HL-60 (cell line): ENCODE results near the gene JAML.

Source experiments
- DNase-seq, 2 experiments: peaks; one replicate each; pipeline ENCODE4 v3.0.0-alpha.2; 2010 to 2020; ENCODE audit warnings: low read depth in 1 of 2, low spot score in 1 of 2
- H3K27ac ChIP-seq: fragments of 250-450 bp; sonication (Bioruptor Pico); replicated peaks from 2 replicates; pipeline ENCODE4 v1.5.1; 2020; ENCODE audit warnings: mild to moderate bottlenecking, moderate library complexity
- H3K27me3 ChIP-seq: fragments of 250-450 bp; sonication (Bioruptor Pico); 2 replicates; pipeline ENCODE4 v1.5.1; 2021; ENCODE audit warnings: mild to moderate bottlenecking, moderate library complexity; ENCODE audit not compliant: insufficient read depth, poor library complexity, severe bottlenecking
- H3K4me3 ChIP-seq: replicated peaks from 2 replicates; pipeline ENCODE4 v1.5.1; 2011; ENCODE audit warnings: mild to moderate bottlenecking, control low read depth, low read length; ENCODE audit not compliant: insufficient read depth
- GABPA ChIP-seq: IDR thresholded peaks from 2 replicates; pipeline ENCODE4 v1.6.1; 2012; ENCODE audit warnings: low read depth
- POLR2AphosphoS5 ChIP-seq: IDR thresholded peaks from 2 replicates; pipeline ENCODE4 v1.6.1; 2012; ENCODE audit warnings: low read depth
- SPI1 ChIP-seq: IDR thresholded peaks from 2 replicates; pipeline ENCODE4 v1.6.1; 2012; ENCODE audit warnings: low read depth, mild to moderate bottlenecking, borderline replicate concordance
- TF ChIP-seq, protein P1 (sequence below): IDR thresholded peaks from one replicate; pipeline ENCODE4 v1.5.1; 2011; ENCODE audit warnings: low read length, control low read depth, inconsistent platforms; ENCODE audit not compliant: insufficient read depth
- TF ChIP-seq, protein P2 (sequence below): IDR thresholded peaks from 2 replicates; pipeline ENCODE4 v1.6.1; 2012; ENCODE audit warnings: low read depth; ENCODE audit not compliant: insufficient replicate concordance

Gene JAML

DNA sequence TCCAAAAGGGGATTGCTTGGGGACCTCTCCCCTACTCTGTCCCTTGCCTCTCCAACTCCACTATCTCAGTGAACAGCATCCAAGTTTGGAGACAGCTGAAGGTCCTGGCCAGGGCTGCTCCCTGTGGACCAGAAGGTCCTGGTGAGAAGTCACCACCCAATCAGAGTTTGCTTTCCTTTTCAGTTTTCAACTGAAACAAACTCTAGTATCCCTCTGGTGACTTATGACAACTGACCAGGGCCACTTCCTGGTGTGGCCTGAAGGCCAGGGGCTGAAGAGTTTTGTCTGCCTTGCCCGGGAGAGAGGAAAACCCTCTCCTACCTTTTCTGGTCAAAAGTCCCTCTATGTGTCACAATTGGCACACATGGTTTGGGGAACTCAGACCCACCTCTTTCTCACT lies 5.1 kb downstream of the JAML start:
- H3K4me3 ChIP-seq = no peak overlapping the region
- H3K27ac ChIP-seq = no peak overlapping the region
- TF ChIP-seq POLR2AphosphoS5 = no peak
- no peak for TF ChIP-seq SPI1
- TF ChIP-seq, protein P1, sequence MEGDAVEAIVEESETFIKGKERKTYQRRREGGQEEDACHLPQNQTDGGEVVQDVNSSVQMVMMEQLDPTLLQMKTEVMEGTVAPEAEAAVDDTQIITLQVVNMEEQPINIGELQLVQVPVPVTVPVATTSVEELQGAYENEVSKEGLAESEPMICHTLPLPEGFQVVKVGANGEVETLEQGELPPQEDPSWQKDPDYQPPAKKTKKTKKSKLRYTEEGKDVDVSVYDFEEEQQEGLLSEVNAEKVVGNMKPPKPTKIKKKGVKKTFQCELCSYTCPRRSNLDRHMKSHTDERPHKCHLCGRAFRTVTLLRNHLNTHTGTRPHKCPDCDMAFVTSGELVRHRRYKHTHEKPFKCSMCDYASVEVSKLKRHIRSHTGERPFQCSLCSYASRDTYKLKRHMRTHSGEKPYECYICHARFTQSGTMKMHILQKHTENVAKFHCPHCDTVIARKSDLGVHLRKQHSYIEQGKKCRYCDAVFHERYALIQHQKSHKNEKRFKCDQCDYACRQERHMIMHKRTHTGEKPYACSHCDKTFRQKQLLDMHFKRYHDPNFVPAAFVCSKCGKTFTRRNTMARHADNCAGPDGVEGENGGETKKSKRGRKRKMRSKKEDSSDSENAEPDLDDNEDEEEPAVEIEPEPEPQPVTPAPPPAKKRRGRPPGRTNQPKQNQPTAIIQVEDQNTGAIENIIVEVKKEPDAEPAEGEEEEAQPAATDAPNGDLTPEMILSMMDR = no peak
- no peak for TF ChIP-seq GABPA
- no peaks in the 10 kb centered on the region for H3K27me3 ChIP-seq
- no peak for DNase-seq

DNA sequence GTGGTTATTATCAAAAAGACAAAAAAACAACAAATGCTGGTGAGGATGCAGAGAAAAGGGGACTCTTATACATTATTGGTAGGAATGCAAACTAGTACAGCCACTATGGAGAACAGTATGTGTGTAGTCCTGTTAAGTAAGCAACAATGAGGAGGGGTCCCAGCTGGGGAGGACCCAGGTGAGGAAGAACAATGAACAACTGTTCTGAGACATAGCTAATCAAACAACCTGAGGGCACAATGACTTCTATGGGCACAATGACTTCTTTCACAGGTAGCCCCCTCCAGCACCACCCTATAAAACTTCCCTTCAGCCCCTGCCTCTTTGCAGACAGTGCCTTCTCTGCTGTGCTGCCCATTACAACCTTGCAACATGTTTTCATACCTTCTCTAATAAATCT lies 5.6 kb downstream of the JAML start:
- no peak for TF ChIP-seq SPI1
- TF ChIP-seq, protein P1 = no peak
- TF ChIP-seq GABPA = no peak
- TF ChIP-seq, protein P2, sequence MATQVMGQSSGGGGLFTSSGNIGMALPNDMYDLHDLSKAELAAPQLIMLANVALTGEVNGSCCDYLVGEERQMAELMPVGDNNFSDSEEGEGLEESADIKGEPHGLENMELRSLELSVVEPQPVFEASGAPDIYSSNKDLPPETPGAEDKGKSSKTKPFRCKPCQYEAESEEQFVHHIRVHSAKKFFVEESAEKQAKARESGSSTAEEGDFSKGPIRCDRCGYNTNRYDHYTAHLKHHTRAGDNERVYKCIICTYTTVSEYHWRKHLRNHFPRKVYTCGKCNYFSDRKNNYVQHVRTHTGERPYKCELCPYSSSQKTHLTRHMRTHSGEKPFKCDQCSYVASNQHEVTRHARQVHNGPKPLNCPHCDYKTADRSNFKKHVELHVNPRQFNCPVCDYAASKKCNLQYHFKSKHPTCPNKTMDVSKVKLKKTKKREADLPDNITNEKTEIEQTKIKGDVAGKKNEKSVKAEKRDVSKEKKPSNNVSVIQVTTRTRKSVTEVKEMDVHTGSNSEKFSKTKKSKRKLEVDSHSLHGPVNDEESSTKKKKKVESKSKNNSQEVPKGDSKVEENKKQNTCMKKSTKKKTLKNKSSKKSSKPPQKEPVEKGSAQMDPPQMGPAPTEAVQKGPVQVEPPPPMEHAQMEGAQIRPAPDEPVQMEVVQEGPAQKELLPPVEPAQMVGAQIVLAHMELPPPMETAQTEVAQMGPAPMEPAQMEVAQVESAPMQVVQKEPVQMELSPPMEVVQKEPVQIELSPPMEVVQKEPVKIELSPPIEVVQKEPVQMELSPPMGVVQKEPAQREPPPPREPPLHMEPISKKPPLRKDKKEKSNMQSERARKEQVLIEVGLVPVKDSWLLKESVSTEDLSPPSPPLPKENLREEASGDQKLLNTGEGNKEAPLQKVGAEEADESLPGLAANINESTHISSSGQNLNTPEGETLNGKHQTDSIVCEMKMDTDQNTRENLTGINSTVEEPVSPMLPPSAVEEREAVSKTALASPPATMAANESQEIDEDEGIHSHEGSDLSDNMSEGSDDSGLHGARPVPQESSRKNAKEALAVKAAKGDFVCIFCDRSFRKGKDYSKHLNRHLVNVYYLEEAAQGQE = no peak
- no peak for TF ChIP-seq POLR2AphosphoS5
- H3K27me3 ChIP-seq = no peaks in the 10 kb centered on the region
- H3K4me3 ChIP-seq = no peak overlapping the region
- no peak overlapping the region for H3K27ac ChIP-seq
- no peak for DNase-seq

DNA sequence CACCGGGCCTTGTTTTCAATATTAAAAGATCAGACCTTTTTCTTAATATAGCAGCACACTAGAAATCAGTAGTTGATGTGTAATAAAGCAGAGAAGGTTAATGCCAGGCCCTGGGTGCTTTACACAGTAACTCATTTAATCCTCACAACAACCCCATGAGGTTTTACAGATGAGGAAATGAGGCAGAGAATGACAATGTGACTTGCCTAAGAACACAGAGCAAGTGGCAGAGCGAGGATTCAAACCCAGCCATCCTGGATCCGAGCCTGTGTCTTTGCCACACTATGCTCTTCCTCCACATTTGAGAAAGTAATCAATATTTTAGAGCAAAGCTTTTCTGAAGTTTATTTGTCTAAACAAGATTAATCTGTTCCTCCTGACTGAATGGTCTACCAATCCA lies 7.2 kb downstream of the JAML start:
- no peak for DNase-seq
- Histone ChIP-seq H3K27me3 (no peaks in the 10 kb centered on the region), H3K4me3 (no peak overlapping the region), H3K27ac (no peak overlapping the region)
- TF ChIP-seq POLR2AphosphoS5 (no peak), SPI1 (no peak), GABPA (no peak)
- TF ChIP-seq, protein P2 = no peak

DNA sequence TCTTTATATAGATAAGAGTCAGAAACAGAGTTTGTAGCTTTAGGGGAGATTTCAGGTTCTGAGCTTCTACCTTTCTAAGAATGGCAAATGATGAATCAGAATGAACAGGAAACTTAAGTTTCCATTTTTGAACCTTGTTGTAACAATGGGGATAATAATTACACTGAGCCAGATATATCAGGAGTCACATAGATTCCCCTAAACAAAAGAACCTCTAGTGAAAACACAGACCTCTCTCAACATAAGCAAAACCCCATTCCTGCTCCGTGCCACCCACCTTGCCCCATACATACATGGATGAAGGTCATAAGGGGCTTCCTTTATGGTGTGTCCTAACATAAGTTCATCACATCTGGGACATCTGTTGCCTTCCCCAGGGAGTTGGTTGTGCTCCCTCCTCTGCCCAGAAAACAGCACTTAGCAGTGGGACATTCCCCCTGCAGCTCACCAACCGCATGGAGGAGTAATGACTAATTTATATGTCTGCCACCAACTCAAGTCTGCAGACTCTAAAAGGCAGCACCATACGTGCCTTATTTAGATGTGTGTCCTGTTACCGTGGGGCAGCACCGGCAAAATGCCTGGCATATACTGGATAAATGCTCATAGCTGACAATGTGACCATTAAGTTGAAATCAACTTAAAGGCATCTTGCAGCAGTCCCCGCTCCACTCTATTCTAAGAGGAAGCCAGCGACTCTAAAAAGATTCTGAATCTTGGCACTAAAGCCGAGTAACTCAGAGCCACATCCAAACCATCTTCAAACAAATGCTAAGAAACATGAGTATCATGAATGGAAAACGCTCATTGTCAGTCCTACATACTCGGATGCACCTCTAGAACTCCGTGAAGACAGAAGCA lies 8.0 kb downstream of the JAML start:
- DNase-seq = no peak
- no peak for TF ChIP-seq SPI1
- TF ChIP-seq, protein P2 = no peak
- TF ChIP-seq POLR2AphosphoS5 = no peak
- TF ChIP-seq, protein P1 = no peak
- no peak for TF ChIP-seq GABPA
- Histone ChIP-seq H3K27me3 (no peaks in the 10 kb centered on the region), H3K27ac (no peak overlapping the region), H3K4me3 (no peak overlapping the region)
